GM21447 (cell line): ENCODE data around the gene PLAAT2.

Experiments
- ATAC-seq: cut with Tn5 transposase; IDR thresholded peaks from one replicate; pipeline ENCODE4 v1.9.1; 2021; ENCODE audit not compliant: unreplicated experiment

PLAAT2 gene

GRCh38 chr11:63521896-63522295 is 41.3 kb downstream of the PLAAT2 start:
- no peak for ATAC-seq

GRCh38 chr11:63520606-63521170 is 42.5 kb downstream of the PLAAT2 start:
- no peak for ATAC-seq

- no peak for ATAC-seq
Observed at GRCh38 chr11:63518548-63518947, 44.6 kb downstream of the PLAAT2 start.

GRCh38 chr11:63517156-63517555 is 46.0 kb downstream of the PLAAT2 start:
- no peak for ATAC-seq

- ATAC-seq: no peak
Observed at GRCh38 chr11:63516109-63516508, 47.1 kb downstream of the PLAAT2 start.

GRCh38 chr11:63512816-63513215 is 50.4 kb downstream of the PLAAT2 start:
- ATAC-seq: no peak

- ATAC-seq: no peak
Observed at GRCh38 chr11:63511048-63511748, 52.0 kb downstream of the PLAAT2 start.

- ATAC-seq: no peak
Observed at GRCh38 chr11:63510360-63511047, 52.7 kb downstream of the PLAAT2 start.

GRCh38 chr11:63508745-63509144 is 54.4 kb downstream of the PLAAT2 start:
- ATAC-seq: no peak

GRCh38 chr11:63508009-63508408 is 55.2 kb downstream of the PLAAT2 start:
- ATAC-seq: no peak

GRCh38 chr11:63507511-63507910 is 55.7 kb downstream of the PLAAT2 start:
- no peak for ATAC-seq

GRCh38 chr11:63506876-63507275 is 56.3 kb downstream of the PLAAT2 start:
- no peak for ATAC-seq

GRCh38 chr11:63505857-63506528 is 57.2 kb downstream of the PLAAT2 start, which contains the start of gene LGALS12:
Gene LGALS12 (plus strand): TSS chr11:63506084. CDS start chr11:63506459, 375 bp downstream.
- ATAC-seq: no peak

- no peak for ATAC-seq
Observed at GRCh38 chr11:63504933-63505586, 58.1 kb downstream of the PLAAT2 start.

- ATAC-seq: no peak
Observed at GRCh38 chr11:63504054-63504453, 59.1 kb downstream of the PLAAT2 start.

- no peak for ATAC-seq
Observed at GRCh38 chr11:63503492-63503891, 59.7 kb downstream of the PLAAT2 start.
